ENCODE data around the gene ADM2. TPM values are rescaled to one million over a fixed set of nuclear protein-coding genes. Genes with fewer than 3 reads are reported as not detected.

ADM2 gene
- total RNA-seq, 4 donors from 2014 or later: under 0.01 TPM; not detected in 3

GRCh38 chr22:50483106-50483505 lies 1.8 kb downstream of the ADM2 start:
- H3K4me3 ChIP-seq: no peak overlapping the region
- TF ChIP-seq POLR2A (IDR thresholded peaks at IDR 0.05; ENCODE audit: low read depth) (no peak), EP300 (IDR thresholded peaks at IDR 0.05) (no peak), POLR2AphosphoS5 (IDR thresholded peaks at IDR 0.05) (no peak), CTCF (IDR thresholded peaks at IDR 0.05) (no peak)
- no peaks in the 10 kb centered on the region for H3K9me3 ChIP-seq
- WGBS: 80% methylated on average over 4 of the region's 10 CpGs
- intact Hi-C loops (cut with DNase I): no loop called here
- H3K4me1 ChIP-seq: peaks cover 3 to 19% (median 16%) of the 10 kb centered on the region in 4 donors
- H3K36me3 ChIP-seq: no peaks in the 10 kb centered on the region
- no peak overlapping the region for H3K27ac ChIP-seq (replicated peaks in 1 of 4)
- H3K27me3 ChIP-seq: peaks cover 10 to 96% (median 46%) of the 10 kb centered on the region in 4 donors
- DNase-seq (ENCODE audit: extremely low spot score): no peak

- Histone ChIP-seq H3K4me3 (no peak overlapping the region), H3K27me3 (peaks cover 10 to 99% (median 47%) of the 10 kb centered on the region in 4 donors), H3K4me1 (peaks cover 3 to 19% (median 16%) of the 10 kb centered on the region in 4 donors), H3K9me3 (no peaks in the 10 kb centered on the region), H3K36me3 (no peaks in the 10 kb centered on the region), H3K27ac (replicated peaks in 1 of 4) (no peak overlapping the region)
- no peak for DNase-seq (ENCODE audit: extremely low spot score)
- no peak for TF ChIP-seq EP300 (IDR thresholded peaks at IDR 0.05)
- no peak for TF ChIP-seq POLR2A (IDR thresholded peaks at IDR 0.05; ENCODE audit: low read depth)
- TF ChIP-seq POLR2AphosphoS5 (IDR thresholded peaks at IDR 0.05): no peak
- 93% methylated on average over 3 of the region's 8 CpGs for WGBS
- intact Hi-C loops (cut with DNase I): no loop called here
Measured at GRCh38 chr22:50483556-50483955, 2.2 kb downstream of the ADM2 start.

GRCh38 chr22:50483977-50484853 lies 2.9 kb downstream of the ADM2 start:
- Histone ChIP-seq H3K27ac (replicated peaks in 1 of 4) (no peak overlapping the region), H3K4me1 (peaks cover 3 to 19% (median 16%) of the 10 kb centered on the region in 4 donors), H3K4me3 (no peak overlapping the region), H3K27me3 (peaks cover 10 to 97% (median 47%) of the 10 kb centered on the region in 4 donors), H3K9me3 (no peaks in the 10 kb centered on the region), H3K36me3 (no peaks in the 10 kb centered on the region)
- intact Hi-C loops (cut with DNase I): no loop called here
- WGBS: 85% methylated on average over 14 of the region's 31 CpGs
- DNase-seq (ENCODE audit: extremely low spot score): no peak
- TF ChIP-seq POLR2A (IDR thresholded peaks at IDR 0.05; ENCODE audit: low read depth): no peak
- TF ChIP-seq EP300 (IDR thresholded peaks at IDR 0.05): no peak
- no peak for TF ChIP-seq POLR2AphosphoS5 (IDR thresholded peaks at IDR 0.05)
- no peak for TF ChIP-seq CTCF (IDR thresholded peaks at IDR 0.05)

GRCh38 chr22:50485221-50486131 lies 4.1 kb downstream of the ADM2 start:
- H3K27ac ChIP-seq (replicated peaks in 1 of 4): no peak overlapping the region
- peaks cover 3 to 19% (median 16%) of the 10 kb centered on the region in 4 donors for H3K4me1 ChIP-seq
- H3K36me3 ChIP-seq: no peaks in the 10 kb centered on the region
- no peak for DNase-seq (ENCODE audit: extremely low spot score)
- TF ChIP-seq POLR2A (IDR thresholded peaks at IDR 0.05; ENCODE audit: low read depth) (no peak), EP300 (IDR thresholded peaks at IDR 0.05) (no peak), CTCF (IDR thresholded peaks at IDR 0.05) (no peak), POLR2AphosphoS5 (IDR thresholded peaks at IDR 0.05) (no peak)
- H3K9me3 ChIP-seq: no peaks in the 10 kb centered on the region
- peaks cover 10 to 93% (median 43%) of the 10 kb centered on the region in 4 donors for H3K27me3 ChIP-seq
- WGBS: 71% methylated on average over 28 of the region's 29 CpGs
- intact Hi-C loops (cut with DNase I): no loop called here
- no peak overlapping the region for H3K4me3 ChIP-seq

Data from esophagus muscularis mucosa (tissue), 4 donors.